Lung (tissue), 12 donors: Measurements from ENCODE around the gene KMT5C. TPM values are rescaled to one million over a fixed set of nuclear protein-coding genes. Genes with fewer than 3 reads are reported as not detected.

Experiments used
- ATAC-seq: fragments of 200-7000 bp; cut with Tn5 transposase; one replicate; pipeline ENCODE4 v1.9.1; 2020; ENCODE audit warnings: moderate number of reproducible peaks; ENCODE audit not compliant: insufficient read depth, low FRiP score
- DNase-seq, 3 donors: peaks; one replicate each; pipeline ENCODE4 v3.0.0-alpha.2; 2013 to 2017
- H3K27ac ChIP-seq, 2 donors: one replicate each; pipeline ENCODE4 v1.5.1; 2013; ENCODE audit warnings: mild to moderate bottlenecking in 2 of 2, moderate library complexity in 2 of 2, control low read depth in 1 of 2, inconsistent platforms in 1 of 2, low read depth in 1 of 2, low read length in 1 of 2
- H3K27me3 ChIP-seq, 3 donors: one replicate each; pipeline ENCODE4 v1.5.1; 2013; ENCODE audit warnings: low read length in 2 of 3; ENCODE audit not compliant: control insufficient read depth in 3 of 3, insufficient read depth in 3 of 3
- H3K36me3 ChIP-seq, 4 donors: one replicate each; pipeline ENCODE4 v1.5.1; 2013; ENCODE audit warnings: low read length in 4 of 4, mild to moderate bottlenecking in 1 of 4, moderate library complexity in 1 of 4; ENCODE audit not compliant: control insufficient read depth in 4 of 4, insufficient read depth in 4 of 4
- H3K4me1 ChIP-seq, 5 donors: one replicate each; pipeline ENCODE4 v1.5.1; 2013; ENCODE audit warnings: low read length in 5 of 5, mild to moderate bottlenecking in 2 of 5, moderate library complexity in 1 of 5; ENCODE audit not compliant: control insufficient read depth in 5 of 5, insufficient read depth in 5 of 5
- H3K4me3 ChIP-seq: one replicate; pipeline ENCODE4 v1.5.1; 2013; ENCODE audit warnings: mild to moderate bottlenecking, control low read depth, moderate library complexity
- H3K9ac ChIP-seq, 2 donors: one replicate each; pipeline ENCODE4 v1.5.1; 2013; ENCODE audit warnings: low read length in 2 of 2, control low read depth in 1 of 2; ENCODE audit not compliant: insufficient read depth in 1 of 2
- H3K9me3 ChIP-seq, 4 donors: one replicate each; pipeline ENCODE4 v1.5.1; 2013; ENCODE audit warnings: low read length in 3 of 4, mild to moderate bottlenecking in 1 of 4, moderate library complexity in 1 of 4; ENCODE audit not compliant: control insufficient read depth in 4 of 4, insufficient read depth in 3 of 4
- CTCF ChIP-seq: IDR thresholded peaks from 2 replicates; pipeline ENCODE4 v1.5.1; 2012; ENCODE audit warnings: mild to moderate bottlenecking; ENCODE audit errors: control extremely low read depth, extremely low read depth
- WGBS, 2 donors: extraction: QIAGEN DNeasy Blood & Tissue Kit; methylation state at CpG; one replicate each; pipeline ENCODE4 v1.1.7; 2013; 5-methylcytosine and 5-hydroxymethylcytosine counted together
- polyA plus RNA-seq, 2 donors: library from polyadenylated mRNA; stranded (reverse); fragments of 200-250 nt; gene quantifications; one replicate each; pipeline ENCODE4 v1.2.1, GENCODE V29; 2013
- total RNA-seq, 2 donors: library from RNA; depleted of rRNA in 1 of 2; stranded (reverse); fragments of >200 nt in 1 of 2; gene quantifications; one replicate each; pipeline ENCODE4 v1.2.1, GENCODE V29; 2014 to 2021
- donor health status: control.
- donor health status: control.
- donor health status: Bipolar disorder and iron deficiency.
- donor health status: healthy.
- donor health status: DM: yes; HTN: yes; CAD: no.

The KMT5C gene
- total and polyA plus RNA-seq, 4 donors, result 6.7 to 16.5 (median 12.5) TPM

- DNase-seq, result no peak
- TF ChIP-seq CTCF, result no peak
- Histone ChIP-seq H3K9me3 (no peaks in the 10 kb centered on the region), H3K9ac (no peak overlapping the region), H3K27ac (no peak overlapping the region), H3K27me3 (no peaks in the 10 kb centered on the region), H3K4me1 (peaks cover 0 to 8% (median 3%) of the 10 kb centered on the region in 5 donors), H3K4me3 (no peak overlapping the region), H3K36me3 (peaks cover 0 to 10% (median 2%) of the 10 kb centered on the region in 4 donors)
- ATAC-seq, result no peak
- 77 to 78% methylated on average over 15 of the region's 15 CpGs for WGBS, 2 donors
Observed at GRCh38 chr19:55300886-55301458, 38.7 kb upstream of the KMT5C start.

- TF ChIP-seq CTCF, result peak; percentile 84
- H3K27ac ChIP-seq, result no peak overlapping the region
- no peaks in the 10 kb centered on the region for H3K9me3 ChIP-seq
- WGBS, 2 donors, result 13 to 15% methylated on average over 37 to 42 of the region's 42 CpGs
- no peak overlapping the region for H3K4me3 ChIP-seq
- H3K4me1 ChIP-seq, result peaks cover 0 to 8% (median 3%) of the 10 kb centered on the region in 5 donors
- DNase-seq, result peak; percentile 86 to 91 (median 88)
- no peaks in the 10 kb centered on the region for H3K27me3 ChIP-seq
- ATAC-seq, result peak; percentile 82
- peak overlapping the region in 1 of 2 donors; percentile 51 for H3K9ac ChIP-seq
- H3K36me3 ChIP-seq, result peaks cover 0 to 11% (median 5%) of the 10 kb centered on the region in 4 donors
Observed at GRCh38 chr19:55301459-55302317, 38.0 kb upstream of the KMT5C start.

GRCh38 chr19:55302318-55302703 lies 37.4 kb upstream of the KMT5C start:
- DNase-seq (no peak), ATAC-seq (no peak)
- Histone ChIP-seq H3K27me3 (no peaks in the 10 kb centered on the region), H3K4me3 (no peak overlapping the region), H3K4me1 (peaks cover 0 to 8% (median 3%) of the 10 kb centered on the region in 5 donors), H3K9me3 (no peaks in the 10 kb centered on the region), H3K9ac (peak overlapping the region in 1 of 2 donors; percentile 51), H3K36me3 (peaks cover 0 to 13% (median 5%) of the 10 kb centered on the region in 4 donors), H3K27ac (no peak overlapping the region)
- no peak for TF ChIP-seq CTCF
- WGBS, 2 donors, result 68 to 73% methylated on average over 12 of the region's 12 CpGs
